LHCN-M2 (cell line): ENCODE measurements around the gene ATRX. TPM values are rescaled to one million over a fixed set of nuclear protein-coding genes. Genes with fewer than 3 reads are reported as not detected.
"Not testable (repeated sequence)": the region's sequence is repeated elsewhere in the genome, so short reads cannot be mapped to it uniquely, and the experiment has no call there.

Experiments
- DNase-seq: peaks from one replicate; pipeline ENCODE4 v3.0.0-alpha.2; 2012; ENCODE audit warnings: low read depth
- polyA plus RNA-seq: library from polyadenylated mRNA; unstranded; fragments of >200 nt; gene quantifications from one replicate; pipeline ENCODE4 v1.2.1, GENCODE V29; 2012; ENCODE audit warnings: missing spikeins
- total RNA-seq: library from RNA; depleted of rRNA; stranded (reverse); fragments of >200 nt; gene quantifications from 2 replicates; pipeline ENCODE4 v1.2.3, GENCODE V29; 2014; rRNA removed

The ATRX gene
- 43.3 and 48.9 TPM in 2 replicates for total RNA-seq
- 10.3 TPM for polyA plus RNA-seq

DNA sequence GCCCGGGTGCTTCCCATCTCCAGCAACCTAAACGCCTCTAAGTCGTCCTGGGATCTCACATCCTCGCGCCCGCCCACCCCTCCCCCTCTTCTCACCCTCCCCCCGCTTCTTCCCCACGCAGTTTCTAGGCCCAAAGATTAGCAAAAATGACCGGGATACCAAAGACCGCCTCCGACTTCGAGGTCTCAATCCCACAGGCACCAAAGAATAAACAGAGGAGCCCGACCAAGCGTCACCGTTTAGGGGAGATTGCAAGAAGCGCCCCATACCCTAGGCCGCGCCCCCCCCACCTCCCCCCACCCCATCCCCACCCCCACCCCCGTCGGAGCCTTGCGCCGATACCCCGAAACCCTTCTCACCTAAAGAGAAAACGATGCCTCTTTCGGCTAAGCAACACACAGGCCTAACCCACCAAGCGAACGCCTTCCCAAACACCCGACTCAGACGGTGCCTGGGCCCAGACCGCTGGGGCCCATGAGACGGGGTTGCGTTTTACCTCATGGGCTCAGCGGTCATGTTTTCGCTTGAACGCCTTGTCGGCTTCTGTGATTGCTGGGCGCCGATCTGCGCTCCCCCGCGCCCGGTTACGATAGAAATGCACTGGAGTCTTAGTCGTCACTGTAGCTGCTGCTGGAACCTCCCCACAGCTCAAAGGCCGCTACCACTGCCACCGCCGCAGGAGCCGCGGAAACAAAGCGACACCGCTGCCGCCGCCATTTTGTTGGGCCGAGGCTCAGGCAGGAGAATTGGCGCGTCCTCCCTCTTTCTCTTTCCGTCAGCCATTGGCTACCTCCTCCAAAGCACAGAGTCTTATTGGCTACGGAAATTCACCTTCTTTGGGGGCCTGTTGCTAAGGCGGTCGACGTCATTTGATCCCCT lies at the start of gene ATRX:
ATRX (minus strand) TSS at position 731 of the 879 bp plus-strand sequence; CDS start at position 516, 215 bp downstream.
- DNase-seq = peak; percentile 77

DNA sequence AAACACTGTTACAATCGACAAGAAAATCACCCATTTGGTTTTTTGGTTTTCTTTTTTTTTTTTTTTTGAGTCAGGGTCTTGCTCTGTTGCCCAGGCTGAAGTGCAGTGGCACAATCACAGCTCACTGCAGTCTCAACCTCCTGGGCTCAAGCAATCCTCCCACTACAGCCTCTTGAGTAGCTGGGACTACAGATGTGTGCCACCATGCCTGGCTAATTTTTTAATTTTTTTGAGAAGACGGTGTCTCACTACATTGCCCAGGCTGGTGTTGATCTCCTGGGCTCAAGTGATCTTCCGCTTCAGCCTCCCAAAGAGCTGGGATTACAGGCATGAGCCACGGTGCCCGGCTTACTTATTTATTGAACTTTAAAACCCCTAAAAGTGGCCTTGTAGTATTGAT lies 45.5 kb upstream of the ATRX start:
- not testable (repeated sequence) for DNase-seq

DNA sequence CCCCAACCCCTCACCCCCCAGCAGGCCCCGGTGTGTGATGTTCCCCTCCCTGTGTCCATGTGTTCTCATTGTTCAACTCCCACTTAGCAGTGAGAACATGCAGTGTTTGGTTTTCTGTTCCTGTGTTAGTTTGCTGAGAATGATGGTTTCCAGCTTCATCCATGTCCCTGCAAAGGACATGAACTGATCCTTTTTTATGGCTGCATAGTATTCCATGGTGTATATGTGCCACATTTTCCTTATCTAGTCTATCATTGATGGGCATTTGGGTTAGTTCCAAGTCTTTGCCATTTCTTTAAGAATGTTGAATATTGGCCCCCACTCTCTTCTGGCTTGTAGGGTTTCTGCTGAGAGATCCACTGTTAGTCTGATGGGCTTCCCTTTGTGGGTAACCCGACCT lies 36.0 kb upstream of the ATRX start:
- DNase-seq = not testable (repeated sequence)

DNA sequence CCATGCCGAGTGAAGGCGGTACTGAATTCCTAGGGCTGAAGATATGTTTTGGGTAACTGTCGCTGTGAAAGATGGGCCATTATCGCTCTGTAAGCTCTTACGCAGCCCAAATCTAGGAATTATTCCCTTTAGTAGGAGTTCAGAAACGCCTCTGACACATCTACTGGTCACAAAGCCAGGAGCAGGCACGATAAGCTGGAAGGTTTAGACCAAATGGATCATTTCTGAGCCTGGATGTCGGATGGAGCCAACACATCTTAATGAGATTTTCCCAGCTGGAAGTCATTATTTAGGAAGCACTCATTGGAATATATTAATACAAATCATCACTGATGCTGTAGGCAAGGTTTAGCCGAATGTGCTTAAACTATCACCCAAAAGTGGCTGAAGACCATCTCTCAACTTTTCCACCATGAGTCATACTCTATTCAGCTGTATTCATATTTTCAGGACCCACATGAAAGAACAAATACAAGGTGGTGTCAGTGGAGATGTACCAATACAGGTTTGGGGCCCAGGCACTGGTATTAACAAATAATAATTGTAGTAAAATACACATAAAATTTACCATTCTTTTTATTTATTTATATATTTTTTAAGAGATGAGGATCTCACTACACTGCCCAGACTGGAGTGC lies 34.2 kb upstream of the ATRX start:
- no peak for DNase-seq

DNA sequence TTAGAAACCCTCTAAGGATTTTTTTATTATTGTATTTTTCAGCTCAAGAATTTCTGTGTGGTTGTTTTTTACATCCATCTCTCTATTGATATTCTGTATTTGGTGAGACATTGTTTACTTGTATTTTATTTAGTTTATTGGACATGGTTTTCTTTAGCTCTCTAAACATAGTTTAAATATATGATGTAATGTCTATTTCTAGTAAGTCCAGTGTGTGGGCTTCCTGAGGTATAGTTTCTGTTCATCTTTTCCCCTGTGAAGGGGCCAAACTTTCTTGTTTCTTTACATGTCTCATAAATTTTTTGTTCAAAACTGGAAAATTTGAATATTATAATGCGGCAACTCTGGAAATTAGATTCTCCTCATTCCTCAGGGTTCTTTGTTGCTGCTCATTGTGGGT lies 28.2 kb upstream of the ATRX start:
- no peak for DNase-seq

GRCh38 chrX:77802201-77802600 lies 16.2 kb upstream of the ATRX start:
- DNase-seq = no peak

- DNase-seq = no peak
These were observed 9.1 kb upstream of the ATRX start for GRCh38 chrX:77795124-77795523.

DNA sequence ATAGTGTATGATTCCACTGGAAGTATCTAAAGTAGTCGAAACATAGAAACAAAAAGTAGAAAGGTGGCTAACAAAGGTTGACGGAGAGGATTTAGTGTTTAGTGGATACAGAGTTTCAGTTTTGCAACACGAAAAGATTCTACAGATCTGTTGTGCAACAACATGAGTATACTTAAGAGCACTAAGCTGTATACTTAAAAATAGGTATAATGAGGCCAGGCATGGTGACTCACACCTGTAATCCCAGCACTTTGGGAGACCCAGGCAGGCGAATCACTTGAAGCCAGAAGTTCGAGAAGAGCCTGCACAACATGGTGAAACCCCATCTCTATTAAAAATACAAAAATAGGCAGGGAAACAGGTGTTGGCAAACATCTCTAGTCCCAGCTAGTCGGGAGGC lies 7.9 kb upstream of the ATRX start:
- DNase-seq = no peak

DNA sequence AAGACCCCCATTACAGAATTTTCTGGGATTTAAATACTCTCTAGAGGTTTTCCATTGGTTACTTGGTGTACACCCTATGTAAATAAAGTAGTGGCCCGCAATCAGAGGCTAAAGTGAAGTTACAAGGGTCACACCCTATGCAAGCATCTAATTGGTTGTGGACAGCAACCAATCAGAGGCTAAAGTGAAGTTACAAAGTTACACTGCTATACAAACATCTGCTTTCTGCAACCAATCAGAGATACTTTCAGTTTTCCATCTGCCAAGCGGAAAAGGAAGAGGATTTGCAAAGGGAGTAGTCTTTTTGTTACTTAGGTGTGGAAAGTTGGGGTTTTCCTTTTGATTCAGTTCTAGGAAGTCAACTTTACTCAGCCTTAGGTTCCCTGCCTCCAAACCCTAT lies 2.0 kb upstream of the ATRX start:
- DNase-seq = peak; percentile 28

DNA sequence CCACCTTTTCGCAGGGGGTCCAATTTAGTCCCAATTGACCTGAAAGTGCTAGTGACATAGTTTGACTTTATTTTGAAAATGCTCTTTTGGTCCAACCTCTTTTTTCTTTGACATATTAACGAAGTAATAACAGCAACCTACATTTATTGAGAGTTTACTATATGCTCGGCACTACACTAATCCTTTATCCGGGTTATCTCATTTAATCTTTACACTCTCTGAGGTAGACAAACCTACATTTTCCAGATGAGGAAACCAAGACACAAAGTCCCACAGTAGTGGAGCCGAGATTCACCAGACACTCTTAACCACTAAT lies 307 bp upstream of the ATRX start:
- DNase-seq = no peak

- DNase-seq = no peak
These were observed 6.3 kb downstream of the ATRX start for GRCh38 chrX:77779695-77780094.

GRCh38 chrX:77776659-77777058 lies 9.4 kb downstream of the ATRX start:
- DNase-seq = no peak

DNA sequence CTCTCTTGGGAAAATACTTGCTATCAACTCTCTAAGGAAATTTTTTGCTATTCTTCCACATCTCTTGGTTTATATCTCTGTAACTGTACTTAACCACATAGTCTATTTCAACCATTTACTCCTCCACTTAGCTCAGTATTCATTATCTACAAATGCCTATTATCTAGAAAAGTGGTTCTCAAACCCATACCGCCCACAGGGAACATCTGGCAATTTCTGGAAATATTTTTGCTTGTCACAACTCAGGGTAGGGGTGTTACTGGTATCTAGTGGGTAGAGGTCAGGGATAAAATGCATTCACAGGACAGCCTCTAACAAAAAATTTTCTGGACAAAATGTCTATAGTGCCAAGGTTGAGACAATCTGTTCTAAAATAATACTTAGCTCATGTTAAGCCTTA lies 14.4 kb downstream of the ATRX start:
- no peak for DNase-seq

DNA sequence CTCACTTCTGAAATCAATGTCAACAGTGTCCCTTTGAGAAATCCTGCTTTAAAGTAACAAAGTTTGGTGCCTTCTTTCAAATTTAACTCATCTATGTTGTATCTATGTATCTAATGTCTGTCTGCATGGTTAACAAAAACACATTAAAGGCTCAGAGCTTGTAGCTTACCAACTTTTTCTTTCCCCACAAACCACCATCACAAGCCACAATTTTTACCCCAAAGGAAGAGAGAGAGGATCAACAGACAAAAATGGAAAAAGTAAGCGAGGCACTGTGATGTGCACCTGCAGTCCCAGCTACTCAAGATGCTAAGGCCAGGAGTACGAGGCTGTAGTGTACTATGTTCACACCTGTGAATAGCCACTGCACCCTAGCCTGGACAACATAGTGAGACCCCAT lies 17.2 kb downstream of the ATRX start:
- no peak for DNase-seq

GRCh38 chrX:77766212-77766611 lies 19.8 kb downstream of the ATRX start:
- not testable (repeated sequence) for DNase-seq

- DNase-seq = no peak
These were observed 30.5 kb downstream of the ATRX start for GRCh38 chrX:77755561-77755960.

DNA sequence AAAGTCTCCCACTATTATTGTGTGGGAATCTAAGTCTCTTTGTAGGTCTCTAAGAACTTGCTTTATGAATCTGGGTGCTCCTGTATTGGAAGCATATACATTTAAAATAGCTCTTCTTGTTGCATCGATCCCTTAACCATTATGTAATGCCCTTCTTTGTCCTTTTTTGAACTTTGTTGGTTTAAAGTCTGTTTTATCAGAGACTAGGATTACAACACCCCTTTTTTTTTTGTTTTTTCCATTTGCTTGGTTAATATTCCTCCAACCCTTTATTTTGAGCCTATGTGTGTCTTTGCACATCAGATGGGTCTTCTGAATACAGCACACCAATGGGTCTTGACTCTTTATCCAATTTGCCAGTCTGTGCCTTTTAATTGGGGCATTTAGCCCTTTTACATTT lies 32.1 kb downstream of the ATRX start:
- DNase-seq = not testable (repeated sequence)

GRCh38 chrX:77749695-77750094 lies 36.3 kb downstream of the ATRX start:
- DNase-seq = peak; percentile 55

DNA sequence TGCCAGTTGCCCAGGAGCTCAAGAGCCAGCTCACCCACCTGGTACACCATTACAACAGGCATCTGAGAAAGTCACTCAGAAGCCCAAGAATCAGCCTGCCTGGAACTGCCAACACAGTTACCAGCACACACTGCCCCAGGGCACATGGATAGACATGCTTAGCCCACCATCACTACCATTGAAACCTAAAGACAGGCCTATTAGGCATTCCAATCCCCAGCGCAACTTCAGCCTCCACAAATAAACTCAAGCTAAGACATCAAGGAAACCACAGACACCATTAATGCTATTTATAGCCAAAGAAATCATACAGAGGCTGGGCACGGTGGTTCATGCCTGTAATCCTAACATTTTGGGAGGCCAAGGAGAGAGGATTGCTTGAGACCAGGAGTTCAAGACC lies 42.3 kb downstream of the ATRX start:
- peak; percentile 1 for DNase-seq

- no peak for DNase-seq
These were observed 43.1 kb downstream of the ATRX start for GRCh38 chrX:77742788-77743476.

DNA sequence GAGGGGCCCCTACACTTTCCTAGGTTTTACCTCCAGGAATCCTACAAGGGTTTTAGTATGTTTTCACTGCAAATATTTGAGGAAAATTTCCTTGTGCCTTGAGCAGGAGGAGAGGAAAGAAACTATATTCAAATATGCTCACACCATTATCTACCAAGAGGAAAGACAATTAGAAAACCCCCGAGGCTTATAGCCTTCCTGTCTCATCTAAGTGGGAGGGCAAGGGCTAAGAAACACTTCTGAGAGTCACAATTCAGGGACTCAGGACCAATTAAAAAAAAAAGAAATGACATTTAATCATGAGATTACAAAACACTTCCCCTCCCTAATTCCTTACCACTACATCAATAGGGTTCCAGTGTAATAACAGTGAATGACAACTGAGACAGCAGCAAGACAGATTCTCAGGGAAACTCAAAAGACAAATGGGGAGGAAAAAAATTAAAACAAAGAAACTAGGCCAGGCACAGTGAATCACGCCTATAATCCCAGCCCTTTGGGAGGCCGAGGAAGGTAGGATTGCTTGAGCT lies 45.6 kb downstream of the ATRX start:
- no peak for DNase-seq

- no peak for DNase-seq
These were observed 52.7 kb downstream of the ATRX start for GRCh38 chrX:77733342-77733741.
